ENCODE results near the gene SBK2.
"Not testable (repeated sequence)": the region's sequence is repeated elsewhere in the genome, so short reads cannot be mapped to it uniquely, and the experiment has no call there.

SBK2 gene

DNA sequence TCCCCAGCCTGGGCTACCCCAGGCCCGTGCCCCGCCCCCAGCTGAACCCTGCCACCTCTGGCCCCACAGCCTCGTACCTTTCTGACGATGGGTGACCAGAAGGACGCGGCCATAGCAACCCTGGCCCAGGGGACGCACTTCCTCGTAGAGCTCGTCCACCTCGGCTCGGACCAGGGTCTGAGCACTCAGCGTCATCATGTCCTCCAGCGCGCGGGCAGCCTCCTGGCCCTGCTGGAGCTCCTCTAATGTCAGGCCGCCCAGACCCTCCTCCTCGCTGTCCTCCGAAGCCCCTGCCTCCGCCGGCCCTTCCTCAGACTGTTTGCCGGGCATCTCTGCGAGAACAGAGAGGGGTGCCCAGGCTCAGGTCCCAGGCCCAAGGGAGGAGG is 975 bp downstream of the SBK2 start:
- Histone ChIP-seq H3K9me3 (ENCODE audit: control insufficient read depth in 1 of 2, low read length in 2 of 2) (no peaks in the 10 kb centered on the region), H3K4me1 (ENCODE audit: control insufficient read depth in 1 of 2, insufficient read depth in 2 of 2, low read length in 2 of 2) (no peaks in the 10 kb centered on the region), H3K4me3 (ENCODE audit: low read depth in 1 of 2, low read length in 2 of 2) (no peak overlapping the region), H3K27me3 (ENCODE audit: control insufficient read depth in 1 of 2, insufficient read depth in 2 of 2, low read length in 2 of 2) (no peaks in the 10 kb centered on the region), H3K36me3 (ENCODE audit: control insufficient read depth in 1 of 2, insufficient read depth in 2 of 2, low read length in 2 of 2) (no peaks in the 10 kb centered on the region), H3K9ac (ENCODE audit: low read depth in 1 of 2, low read length in 2 of 2) (no peak overlapping the region), H3K27ac (ENCODE audit: low read depth, low read length) (no peak overlapping the region)

DNA sequence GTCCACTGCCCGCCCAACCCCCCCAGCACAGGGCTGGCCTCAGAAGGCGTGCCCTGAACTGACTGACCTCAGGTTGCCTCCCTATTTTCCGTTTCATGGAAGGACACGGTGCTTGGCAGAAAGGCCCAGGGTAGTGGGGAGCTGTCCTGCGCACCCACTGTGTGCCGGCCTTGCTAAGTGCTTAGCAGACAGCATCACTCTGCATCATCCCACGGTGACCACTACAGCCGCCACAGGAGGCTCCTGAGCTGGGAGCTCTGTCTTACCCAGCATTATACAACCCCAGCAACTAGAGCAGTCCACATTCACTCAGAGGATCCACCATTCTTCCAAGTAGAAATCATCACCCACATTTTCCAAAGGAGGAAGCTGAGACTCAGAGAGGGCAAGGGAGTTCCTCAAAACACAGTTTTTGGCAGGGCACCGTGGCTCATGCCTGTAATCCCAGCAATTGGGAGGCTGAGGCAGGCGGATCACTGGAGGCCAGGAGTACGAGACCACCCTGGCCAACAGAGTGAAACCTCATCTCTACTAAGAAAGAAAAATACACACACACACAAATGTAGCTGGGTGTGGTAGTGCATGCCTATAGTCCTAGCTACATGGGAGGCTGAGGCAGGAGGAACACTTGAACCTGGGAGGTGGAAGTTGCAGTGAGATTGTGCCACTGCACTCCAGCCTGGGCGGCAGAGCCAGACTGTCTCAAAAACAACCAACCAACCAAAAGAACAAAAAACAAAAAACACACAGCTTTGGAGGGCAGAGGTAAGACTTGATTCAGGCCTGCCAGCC is 1.6 kb downstream of the SBK2 start:
- Histone ChIP-seq H3K4me1 (ENCODE audit: control insufficient read depth in 1 of 2, insufficient read depth in 2 of 2, low read length in 2 of 2) (no peaks in the 10 kb centered on the region), H3K9me3 (ENCODE audit: control insufficient read depth in 1 of 2, low read length in 2 of 2) (no peaks in the 10 kb centered on the region)

DNA sequence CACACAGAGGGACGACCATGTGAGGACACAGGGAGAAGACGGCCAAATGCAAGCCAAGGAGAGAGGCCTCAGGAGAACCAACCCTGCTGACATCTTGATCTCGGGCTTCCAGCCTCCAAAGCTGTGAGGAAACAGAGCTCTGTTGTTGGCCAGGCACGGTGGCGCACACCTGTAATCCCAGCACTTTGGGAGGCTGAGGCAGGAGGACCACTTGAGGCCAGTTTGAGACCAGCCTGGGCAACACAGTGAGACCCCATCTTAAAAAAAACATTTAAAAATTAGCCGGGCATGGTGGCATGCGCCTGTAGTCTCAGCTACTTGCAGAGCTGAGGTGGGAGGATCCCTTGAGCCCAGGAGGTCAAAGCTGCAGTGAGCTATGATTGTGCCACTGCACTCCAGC is 2.7 kb downstream of the SBK2 start:
- H3K36me3 ChIP-seq (ENCODE audit: control insufficient read depth in 1 of 2, insufficient read depth in 2 of 2, low read length in 2 of 2); H3K9ac ChIP-seq (ENCODE audit: low read depth in 1 of 2, low read length in 2 of 2); H3K27me3 ChIP-seq (ENCODE audit: control insufficient read depth in 1 of 2, insufficient read depth in 2 of 2, low read length in 2 of 2); H3K4me1 ChIP-seq (ENCODE audit: control insufficient read depth in 1 of 2, insufficient read depth in 2 of 2, low read length in 2 of 2); H3K4me3 ChIP-seq (ENCODE audit: low read depth in 1 of 2, low read length in 2 of 2); H3K27ac ChIP-seq (ENCODE audit: low read depth, low read length); H3K9me3 ChIP-seq (ENCODE audit: control insufficient read depth in 1 of 2, low read length in 2 of 2): not testable (repeated sequence)

More for the DNA sequence above, 1.6 kb downstream of the SBK2 start:
- Histone ChIP-seq H3K36me3 (ENCODE audit: control insufficient read depth in 1 of 2, insufficient read depth in 2 of 2, low read length in 2 of 2) (no peaks in the 10 kb centered on the region), H3K4me3 (ENCODE audit: low read depth in 1 of 2, low read length in 2 of 2) (no peak overlapping the region), H3K9ac (ENCODE audit: low read depth in 1 of 2, low read length in 2 of 2) (no peak overlapping the region), H3K27ac (ENCODE audit: low read depth, low read length) (no peak overlapping the region), H3K27me3 (ENCODE audit: control insufficient read depth in 1 of 2, insufficient read depth in 2 of 2, low read length in 2 of 2) (no peaks in the 10 kb centered on the region)

DNA sequence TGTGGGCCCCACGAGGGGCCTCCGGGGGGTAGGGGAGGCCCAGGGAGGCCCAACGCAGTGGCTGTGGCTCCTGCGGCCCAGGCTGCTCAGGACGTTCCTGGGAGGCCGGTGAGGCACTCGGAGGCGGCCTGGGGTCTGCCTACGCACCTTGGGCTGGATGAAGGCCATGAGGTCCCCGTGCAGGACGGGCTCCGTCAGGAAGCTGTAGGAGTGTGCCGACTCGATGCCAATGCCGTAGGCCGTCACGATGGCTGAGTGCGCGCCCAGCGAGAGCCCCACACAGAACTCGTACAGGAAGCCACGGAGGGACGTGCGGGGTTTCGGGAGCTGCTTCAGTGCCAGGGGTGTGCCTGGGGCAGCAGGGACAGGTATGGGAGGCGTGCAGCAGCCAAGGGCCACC is 5.9 kb downstream of the SBK2 start:
- Histone ChIP-seq H3K27ac (ENCODE audit: low read depth, low read length) (no peak overlapping the region), H3K9me3 (ENCODE audit: control insufficient read depth in 1 of 2, low read length in 2 of 2) (no peaks in the 10 kb centered on the region), H3K9ac (ENCODE audit: low read depth in 1 of 2, low read length in 2 of 2) (no peak overlapping the region)

DNA sequence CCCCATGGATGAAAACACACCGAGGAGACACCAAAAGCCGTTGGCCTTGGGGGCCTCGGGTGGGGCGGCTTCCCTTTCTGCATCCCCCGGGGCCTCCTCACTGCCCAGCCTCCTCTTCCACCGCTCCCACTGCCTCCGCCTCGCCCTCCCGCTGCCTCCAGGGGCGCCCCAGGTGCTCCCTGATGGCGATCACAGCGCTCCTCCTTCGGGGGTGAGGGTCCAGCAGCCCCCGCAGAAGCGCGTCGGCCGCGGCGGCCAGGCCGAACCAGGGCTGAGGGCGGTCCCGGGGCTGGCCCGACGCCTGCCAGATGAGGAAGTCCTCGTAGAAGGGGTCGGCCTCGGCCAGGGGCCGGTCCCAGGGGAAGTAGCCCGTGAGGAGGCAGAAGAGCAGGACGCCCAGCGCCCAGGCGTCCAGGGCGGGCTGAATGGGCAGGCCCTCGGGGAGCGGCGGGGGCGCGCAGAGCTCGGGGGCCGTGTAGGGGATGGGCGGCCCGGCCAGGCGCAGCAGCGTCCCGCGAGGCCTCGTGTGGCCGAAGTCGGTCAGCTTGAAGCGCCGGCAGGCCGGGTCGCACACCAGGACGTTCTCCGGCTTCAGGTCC is 7.2 kb downstream of the SBK2 start:
- H3K9ac ChIP-seq (ENCODE audit: low read depth in 1 of 2, low read length in 2 of 2): no peak overlapping the region
- peaks cover 0 to 2% of the 10 kb centered on the region in 2 donors for H3K36me3 ChIP-seq (ENCODE audit: control insufficient read depth in 1 of 2, insufficient read depth in 2 of 2, low read length in 2 of 2)
- H3K9me3 ChIP-seq (ENCODE audit: control insufficient read depth in 1 of 2, low read length in 2 of 2): no peaks in the 10 kb centered on the region
- no peak overlapping the region for H3K27ac ChIP-seq (ENCODE audit: low read depth, low read length)
- no peak overlapping the region for H3K4me3 ChIP-seq (ENCODE audit: low read depth in 1 of 2, low read length in 2 of 2)
- H3K27me3 ChIP-seq (ENCODE audit: control insufficient read depth in 1 of 2, insufficient read depth in 2 of 2, low read length in 2 of 2): no peaks in the 10 kb centered on the region
- H3K4me1 ChIP-seq (ENCODE audit: control insufficient read depth in 1 of 2, insufficient read depth in 2 of 2, low read length in 2 of 2): peaks cover 0 to 10% of the 10 kb centered on the region in 2 donors

More for the DNA sequence above, 5.9 kb downstream of the SBK2 start:
- Histone ChIP-seq H3K36me3 (ENCODE audit: control insufficient read depth in 1 of 2, insufficient read depth in 2 of 2, low read length in 2 of 2) (peaks cover 0 to 2% of the 10 kb centered on the region in 2 donors), H3K4me1 (ENCODE audit: control insufficient read depth in 1 of 2, insufficient read depth in 2 of 2, low read length in 2 of 2) (peaks cover 0 to 10% of the 10 kb centered on the region in 2 donors), H3K27me3 (ENCODE audit: control insufficient read depth in 1 of 2, insufficient read depth in 2 of 2, low read length in 2 of 2) (no peaks in the 10 kb centered on the region), H3K4me3 (ENCODE audit: low read depth in 1 of 2, low read length in 2 of 2) (no peak overlapping the region)

DNA sequence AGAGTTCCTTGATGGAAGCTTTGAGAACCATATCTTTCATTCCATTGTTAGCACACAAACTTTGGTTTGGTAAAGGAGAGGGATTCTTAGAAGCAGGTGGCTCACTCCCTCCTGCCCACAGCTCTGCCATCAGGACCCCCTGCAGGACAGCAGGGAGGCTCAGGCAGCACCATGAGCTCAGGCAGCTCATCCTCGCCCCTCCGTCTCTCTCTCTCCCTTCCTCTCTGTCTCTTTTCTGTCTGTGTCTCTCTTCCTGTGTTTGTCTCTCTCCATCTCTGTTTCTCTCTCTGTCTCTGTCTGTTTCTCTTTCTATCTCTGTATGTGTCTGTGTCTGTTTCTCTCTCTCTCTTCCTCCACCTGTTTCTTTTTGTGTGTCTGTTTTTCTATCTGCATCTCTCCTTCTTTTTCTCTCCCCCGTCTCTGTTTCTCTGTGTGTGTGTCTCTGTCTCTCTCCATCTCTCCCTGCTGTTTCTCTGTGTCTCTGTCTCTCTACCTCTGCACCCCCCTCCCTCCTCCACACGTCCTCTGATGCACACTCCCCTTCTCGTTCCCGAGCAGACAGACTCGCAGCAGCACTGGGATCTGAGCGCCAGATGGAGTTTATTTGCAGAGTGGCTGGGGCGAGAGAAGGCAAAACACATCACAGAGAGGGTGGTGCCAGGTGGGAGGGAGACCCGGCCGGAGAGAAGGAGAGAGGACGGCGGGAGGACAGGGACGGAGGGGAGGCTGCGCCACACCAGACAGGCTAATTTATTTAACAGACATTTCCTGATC is 8.7 kb downstream of the SBK2 start:
- H3K4me1 ChIP-seq (ENCODE audit: control insufficient read depth in 1 of 2, insufficient read depth in 2 of 2, low read length in 2 of 2): peaks cover 0 to 10% of the 10 kb centered on the region in 2 donors
- no peaks in the 10 kb centered on the region for H3K27me3 ChIP-seq (ENCODE audit: control insufficient read depth in 1 of 2, insufficient read depth in 2 of 2, low read length in 2 of 2)
- no peak overlapping the region for H3K27ac ChIP-seq (ENCODE audit: low read depth, low read length)
- peaks cover 0 to 2% of the 10 kb centered on the region in 2 donors for H3K36me3 ChIP-seq (ENCODE audit: control insufficient read depth in 1 of 2, insufficient read depth in 2 of 2, low read length in 2 of 2)
- no peak overlapping the region for H3K9ac ChIP-seq (ENCODE audit: low read depth in 1 of 2, low read length in 2 of 2)
- no peaks in the 10 kb centered on the region for H3K9me3 ChIP-seq (ENCODE audit: control insufficient read depth in 1 of 2, low read length in 2 of 2)
- H3K4me3 ChIP-seq (ENCODE audit: low read depth in 1 of 2, low read length in 2 of 2): no peak overlapping the region

DNA sequence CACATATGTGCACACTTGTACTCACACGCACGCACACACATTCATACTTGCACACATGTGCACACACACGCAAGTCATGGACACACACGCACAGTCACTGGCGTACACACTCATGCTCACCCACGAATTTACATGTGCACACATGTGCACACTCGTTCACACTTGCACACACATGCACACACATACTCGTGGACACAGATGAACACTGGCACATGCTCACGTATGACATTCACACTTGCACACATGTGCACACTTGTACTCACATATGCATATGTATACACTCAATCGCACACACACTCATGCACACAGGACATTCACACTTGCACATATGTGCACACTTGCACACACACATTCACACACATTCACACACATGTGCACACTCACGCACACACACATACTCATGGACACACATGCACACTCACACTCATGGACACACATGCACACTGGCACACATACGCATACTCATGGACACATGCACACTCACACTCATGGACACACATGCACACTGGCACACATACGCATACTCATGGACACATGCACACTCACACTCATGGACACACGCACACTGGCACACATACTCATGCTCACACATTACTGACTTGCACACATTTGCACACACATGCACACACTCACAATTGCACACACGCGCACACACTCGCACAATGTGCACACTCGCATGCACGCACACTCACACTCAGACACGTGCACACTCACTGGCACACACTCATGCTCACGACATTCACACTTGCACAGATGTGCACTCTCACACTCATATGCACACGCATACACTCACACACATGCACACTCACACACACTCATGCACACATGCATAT is 9.5 kb downstream of the SBK2 start:
- no peaks in the 10 kb centered on the region for H3K27me3 ChIP-seq (ENCODE audit: control insufficient read depth in 1 of 2, insufficient read depth in 2 of 2, low read length in 2 of 2)
- no peak overlapping the region for H3K4me3 ChIP-seq (ENCODE audit: low read depth in 1 of 2, low read length in 2 of 2)
- H3K9ac ChIP-seq (ENCODE audit: low read depth in 1 of 2, low read length in 2 of 2): no peak overlapping the region
- H3K9me3 ChIP-seq (ENCODE audit: control insufficient read depth in 1 of 2, low read length in 2 of 2): no peaks in the 10 kb centered on the region
- no peak overlapping the region for H3K27ac ChIP-seq (ENCODE audit: low read depth, low read length)
- peaks cover 0 to 2% of the 10 kb centered on the region in 2 donors for H3K36me3 ChIP-seq (ENCODE audit: control insufficient read depth in 1 of 2, insufficient read depth in 2 of 2, low read length in 2 of 2)
- H3K4me1 ChIP-seq (ENCODE audit: control insufficient read depth in 1 of 2, insufficient read depth in 2 of 2, low read length in 2 of 2): peaks cover 0 to 10% of the 10 kb centered on the region in 2 donors

DNA sequence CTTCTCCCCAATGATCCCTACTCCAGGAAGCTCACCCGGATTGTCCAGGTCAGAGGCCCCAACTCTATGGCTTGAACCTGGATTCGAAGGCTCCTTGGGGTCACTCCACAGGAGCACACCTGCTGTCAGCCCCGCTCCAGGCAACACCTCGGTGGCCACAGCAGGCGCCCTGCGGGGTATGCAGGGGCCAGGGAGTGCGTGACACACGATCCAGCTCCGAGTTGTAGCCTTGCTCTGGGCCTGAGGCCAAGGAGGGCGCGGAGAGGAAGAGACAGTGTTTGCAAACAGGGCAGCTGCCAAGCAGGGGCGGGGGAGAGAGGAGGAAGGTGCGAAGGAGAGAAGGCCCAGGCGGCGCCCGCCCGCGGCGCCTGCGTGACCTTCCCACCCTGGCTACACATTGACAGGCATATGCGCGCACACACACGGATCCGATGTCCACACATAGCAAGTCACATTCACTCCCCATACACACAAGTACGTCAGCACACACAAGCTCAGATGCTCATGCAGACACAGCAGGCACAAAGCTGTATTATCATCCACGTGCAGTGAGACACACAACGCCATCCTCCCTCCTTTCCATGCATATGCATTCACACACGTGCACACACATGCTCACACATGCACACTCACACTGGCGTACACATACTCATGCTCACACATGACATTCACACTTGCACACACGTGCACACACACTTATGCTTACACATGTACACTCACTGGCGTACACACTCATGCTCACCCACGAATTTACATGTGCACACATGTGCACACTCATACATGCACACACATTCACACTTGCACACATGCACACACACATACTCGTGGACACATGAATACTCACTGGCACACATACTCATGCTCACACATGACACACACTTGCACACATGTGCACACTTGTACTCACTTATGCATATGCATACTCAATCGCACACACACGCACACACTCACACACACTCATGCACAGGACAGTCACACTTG is 10.4 kb downstream of the SBK2 start:
- Histone ChIP-seq H3K27me3 (ENCODE audit: control insufficient read depth in 1 of 2, insufficient read depth in 2 of 2, low read length in 2 of 2) (no peaks in the 10 kb centered on the region), H3K36me3 (ENCODE audit: control insufficient read depth in 1 of 2, insufficient read depth in 2 of 2, low read length in 2 of 2) (peaks cover 0 to 2% of the 10 kb centered on the region in 2 donors), H3K9me3 (ENCODE audit: control insufficient read depth in 1 of 2, low read length in 2 of 2) (no peaks in the 10 kb centered on the region), H3K4me1 (ENCODE audit: control insufficient read depth in 1 of 2, insufficient read depth in 2 of 2, low read length in 2 of 2) (peaks cover 0 to 10% of the 10 kb centered on the region in 2 donors), H3K9ac (ENCODE audit: low read depth in 1 of 2, low read length in 2 of 2) (no peak overlapping the region), H3K27ac (ENCODE audit: low read depth, low read length) (no peak overlapping the region), H3K4me3 (ENCODE audit: low read depth in 1 of 2, low read length in 2 of 2) (no peak overlapping the region)
